ENCODE measurements around the gene FBXO33. TPM values are rescaled to one million over a fixed set of nuclear protein-coding genes. Genes with fewer than 3 reads are reported as not detected.

The FBXO33 gene
- total RNA-seq, 1 donor from 2014 or later = 9.4 TPM

- H3K4me1 ChIP-seq (ENCODE audit: insufficient read depth, low read length) = peaks cover 10% of the 10 kb centered on the region
- Mint-ChIP-seq H3K4me1 (ENCODE audit: low read depth, unreplicated experiment) (peaks cover 14% of the 10 kb centered on the region), H3K9me3 (ENCODE audit: unreplicated experiment) (no peaks in the 10 kb centered on the region), H3K27ac (ENCODE audit: unreplicated experiment) (peak overlapping the region; percentile 92), H3K36me3 (ENCODE audit: low read depth, unreplicated experiment) (no peaks in the 10 kb centered on the region), H3K27me3 (ENCODE audit: low read depth, unreplicated experiment) (no peaks in the 10 kb centered on the region), H3K4me3 (ENCODE audit: unreplicated experiment) (peak overlapping the region; percentile 90)
- peak overlapping the region; percentile 86 for H3K27ac ChIP-seq (ENCODE audit: low read depth, low read length)
- peak overlapping the region; percentile 88 for H3K9ac ChIP-seq (ENCODE audit: low read length)
- H3K4me3 ChIP-seq (ENCODE audit: insufficient read depth, low read depth, low read length) = peak overlapping the region; percentile 83
- peak overlapping the region; percentile 95 for H2AFZ ChIP-seq (ENCODE audit: low read depth, low read length)
- peak overlapping the region; percentile 93 for H3K4me2 ChIP-seq (ENCODE audit: low read length)
- no peak for FAIRE-seq
- H3K9me3 ChIP-seq (ENCODE audit: insufficient read depth, low read depth, low read length) = no peaks in the 10 kb centered on the region
- peaks cover 28% of the 10 kb centered on the region for H4K20me1 ChIP-seq (ENCODE audit: insufficient read depth, low read length)
- TF ChIP-seq CTCF (IDR thresholded peaks at IDR 0.05; ENCODE audit: insufficient read depth, low read depth, low read length) (no peak), EZH2 (IDR thresholded peaks at IDR 0.05; ENCODE audit: insufficient read depth, low read length) (no peak)
- no peaks in the 10 kb centered on the region for H3K36me3 ChIP-seq (ENCODE audit: insufficient read depth, low read length)
- peaks cover 39% of the 10 kb centered on the region for H3K79me2 ChIP-seq (ENCODE audit: insufficient read depth, low read length)
- peak; percentile 78 for DNase-seq (ENCODE audit: low read depth)
- no peaks in the 10 kb centered on the region for H3K27me3 ChIP-seq (ENCODE audit: insufficient read depth, low read length)
Observed at GRCh38 chr14:39432619-39433451, 602 bp upstream of the FBXO33 start.

DNA sequence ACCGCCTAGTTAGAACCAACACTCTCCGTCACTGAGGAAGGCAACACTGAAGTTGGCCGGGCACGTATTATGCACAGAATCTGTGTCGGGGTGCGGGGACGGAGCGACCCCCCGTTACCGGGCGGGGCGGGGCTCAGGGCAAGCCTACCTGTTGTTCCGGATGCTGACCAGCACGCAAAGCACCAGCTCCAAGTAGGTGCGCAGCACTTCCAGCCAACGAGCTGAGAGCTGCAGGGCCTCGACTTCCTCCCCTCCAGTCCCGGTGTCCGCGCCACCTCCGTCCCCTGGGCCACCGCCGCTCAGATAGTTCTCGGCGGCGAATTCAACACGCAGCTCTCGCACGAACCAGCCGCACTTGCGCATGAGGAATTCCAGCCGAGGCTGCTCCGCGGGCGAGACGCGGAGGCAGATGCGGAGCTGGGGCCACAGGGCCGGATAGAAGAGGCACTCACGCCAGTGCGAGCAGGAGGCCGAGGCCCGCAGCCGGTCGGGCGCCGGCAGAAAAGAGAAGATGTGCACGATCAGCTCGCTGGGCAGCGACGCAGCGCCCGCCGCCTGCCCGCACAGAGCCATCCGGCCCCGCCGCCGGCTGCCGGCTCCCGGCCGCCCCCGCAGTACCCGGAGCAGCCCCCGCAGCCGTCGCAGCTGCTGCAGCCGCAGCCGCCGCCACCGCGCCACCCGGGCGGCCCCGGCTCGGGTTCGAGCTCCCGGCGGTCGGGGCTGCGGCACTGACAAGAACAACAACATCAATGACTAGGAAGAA, 636 bp downstream of the FBXO33 start:
- peak overlapping the region; percentile 100 for H3K9ac ChIP-seq (ENCODE audit: low read length)
- H3K27ac ChIP-seq (ENCODE audit: low read depth, low read length) = peak overlapping the region; percentile 100
- peaks cover 10% of the 10 kb centered on the region for H3K4me1 ChIP-seq (ENCODE audit: insufficient read depth, low read length)
- peaks cover 47% of the 10 kb centered on the region for H3K79me2 ChIP-seq (ENCODE audit: insufficient read depth, low read length)
- H3K4me2 ChIP-seq (ENCODE audit: low read length) = peak overlapping the region; percentile 99
- DNase-seq (ENCODE audit: low read depth) (no peak), FAIRE-seq (no peak)
- H3K27me3 ChIP-seq (ENCODE audit: insufficient read depth, low read length) = no peaks in the 10 kb centered on the region
- H3K9me3 ChIP-seq (ENCODE audit: insufficient read depth, low read depth, low read length) = no peaks in the 10 kb centered on the region
- no peaks in the 10 kb centered on the region for H3K36me3 ChIP-seq (ENCODE audit: insufficient read depth, low read length)
- H3K4me3 Mint-ChIP-seq (ENCODE audit: unreplicated experiment) = peak overlapping the region; percentile 96
- peak overlapping the region; percentile 91 for H3K4me3 ChIP-seq (ENCODE audit: insufficient read depth, low read depth, low read length)
- H4K20me1 ChIP-seq (ENCODE audit: insufficient read depth, low read length) = peaks cover 30% of the 10 kb centered on the region
- H3K4me1 Mint-ChIP-seq (ENCODE audit: low read depth, unreplicated experiment) = peaks cover 16% of the 10 kb centered on the region
- H3K9me3 Mint-ChIP-seq (ENCODE audit: unreplicated experiment) = no peaks in the 10 kb centered on the region
- peak overlapping the region; percentile 100 for H3K27ac Mint-ChIP-seq (ENCODE audit: unreplicated experiment)
- H2AFZ ChIP-seq (ENCODE audit: low read depth, low read length) = peak overlapping the region; percentile 100
- H3K27me3 Mint-ChIP-seq (ENCODE audit: low read depth, unreplicated experiment) = no peaks in the 10 kb centered on the region
- no peaks in the 10 kb centered on the region for H3K36me3 Mint-ChIP-seq (ENCODE audit: low read depth, unreplicated experiment)
- TF ChIP-seq EZH2 (IDR thresholded peaks at IDR 0.05; ENCODE audit: insufficient read depth, low read length) = no peak

- Histone ChIP-seq H3K27me3 (ENCODE audit: insufficient read depth, low read length) (no peaks in the 10 kb centered on the region), H3K4me1 (ENCODE audit: insufficient read depth, low read length) (peaks cover 10% of the 10 kb centered on the region), H2AFZ (ENCODE audit: low read depth, low read length) (peak overlapping the region; percentile 74), H3K36me3 (ENCODE audit: insufficient read depth, low read length) (no peaks in the 10 kb centered on the region), H3K27ac (ENCODE audit: low read depth, low read length) (peak overlapping the region; percentile 100), H3K4me2 (ENCODE audit: low read length) (peak overlapping the region; percentile 99), H4K20me1 (ENCODE audit: insufficient read depth, low read length) (peaks cover 35% of the 10 kb centered on the region), H3K4me3 (ENCODE audit: insufficient read depth, low read depth, low read length) (peak overlapping the region; percentile 91), H3K9me3 (ENCODE audit: insufficient read depth, low read depth, low read length) (no peaks in the 10 kb centered on the region), H3K79me2 (ENCODE audit: insufficient read depth, low read length) (peaks cover 52% of the 10 kb centered on the region), H3K9ac (ENCODE audit: low read length) (peak overlapping the region; percentile 100)
- DNase-seq (ENCODE audit: low read depth) (no peak), FAIRE-seq (no peak)
- Mint-ChIP-seq H3K27me3 (ENCODE audit: low read depth, unreplicated experiment) (no peaks in the 10 kb centered on the region), H3K27ac (ENCODE audit: unreplicated experiment) (peak overlapping the region; percentile 92), H3K9me3 (ENCODE audit: unreplicated experiment) (no peaks in the 10 kb centered on the region), H3K4me3 (ENCODE audit: unreplicated experiment) (peak overlapping the region; percentile 94), H3K36me3 (ENCODE audit: low read depth, unreplicated experiment) (no peaks in the 10 kb centered on the region), H3K4me1 (ENCODE audit: low read depth, unreplicated experiment) (peaks cover 18% of the 10 kb centered on the region)
- TF ChIP-seq CTCF (IDR thresholded peaks at IDR 0.05; ENCODE audit: insufficient read depth, low read depth, low read length) = no peak
- TF ChIP-seq EZH2 (IDR thresholded peaks at IDR 0.05; ENCODE audit: insufficient read depth, low read length) = no peak
Observed at GRCh38 chr14:39430762-39431415, 1.3 kb downstream of the FBXO33 start.

Data from astrocyte (in vitro differentiated cells and primary cell).